HepG2 (cell line): ENCODE results near the gene CACNA1C. TPM values are rescaled to one million over a fixed set of nuclear protein-coding genes. Genes with fewer than 3 reads are reported as not detected.

Experiments used
- ATAC-seq: fragments of 200-7000 bp; cut with Tn5 transposase; 3 replicates; pipeline ENCODE4 v1.9.1; 2020; ENCODE audit warnings: mild to moderate bottlenecking, moderate library complexity
- BruUV-seq: library from RNA; stranded (reverse); fragments of 400-500 nt; replicated peaks from 2 replicates; lab custom pipeline; 2021; lab: Mats Ljungman, UMichigan
- CTCF ChIA-PET: fragments of 300-600 bp; formaldehyde crosslinking; extraction: SDS; loops from one replicate; lab custom pipeline; 2021; ENCODE audit warnings: low total read pairs, inconsistent platforms, low intra/inter-chr PET ratio; lab: Yijun Ruan, JAX
- POLR2A ChIA-PET: fragments of 350-600 bp; sonication (Branson Sonifier 250); formaldehyde crosslinking; loops from one replicate; lab custom pipeline; 2020; ENCODE audit warnings: antibody characterized with exemption, inconsistent platforms; lab: Yijun Ruan, JAX
- DNase-seq: peaks from one replicate; pipeline ENCODE4 v3.0.0-alpha.2; 2015; ENCODE audit warnings: low spot score
- FAIRE-seq: peaks from 3 replicates; lab custom pipeline; 2011; peaks lifted over from hg19 to GRCh38; lab: Jason Lieb, UNC
- H2AFZ ChIP-seq: one replicate; pipeline ENCODE4 v1.6.1; 2011; ENCODE audit warnings: low read length, inconsistent platforms
- H3K27ac ChIP-seq: fragments of 300-600 bp; 3 replicates; pipeline ENCODE4 v1.8.0; 2011; ENCODE audit warnings: mixed run types, mild to moderate bottlenecking, mixed read lengths, low read length, inconsistent platforms; ENCODE audit not compliant: insufficient read depth; ENCODE audit errors: extremely low read length
- H3K27me3 ChIP-seq, 2 experiments: fragments of 200-600 bp in 1 of 2; 2 replicates in 1 of 2; 3 replicates in 1 of 2; pipeline versions ENCODE4 v1.6.0 to v1.8.0; 2011; ENCODE audit warnings: low read length in 2 of 2, mild to moderate bottlenecking in 2 of 2, moderate library complexity in 2 of 2, inconsistent platforms in 1 of 2; ENCODE audit not compliant: insufficient read depth in 2 of 2, control insufficient read depth in 1 of 2
- H3K36me3 ChIP-seq, 2 experiments: fragments of 200-600 bp in 1 of 2; replicated peaks in 1 of 2; 2 replicates in 1 of 2; 3 replicates in 1 of 2; pipeline versions ENCODE4 v1.5.1 to v1.8.0; 2011; ENCODE audit warnings: low read length in 2 of 2, inconsistent platforms in 1 of 2; ENCODE audit not compliant: insufficient read depth in 2 of 2, control insufficient read depth in 1 of 2
- H3K4me1 ChIP-seq: 2 replicates; pipeline ENCODE4 v1.5.1; 2012; ENCODE audit warnings: low read length, inconsistent platforms; ENCODE audit not compliant: insufficient read depth
- H3K4me2 ChIP-seq: 2 replicates; pipeline ENCODE4 v1.6.0; 2011; ENCODE audit warnings: low read depth, low read length, inconsistent platforms
- H3K4me3 ChIP-seq, 3 experiments: fragments of 200-600 bp in 1 of 3; sonication (generic), shearing (Covaris generic) in 1 of 3; replicated peaks in 1 of 3; 2 replicates each; pipeline ENCODE4 v1.5.1; 2011 to 2016; ENCODE audit warnings: low read length in 3 of 3, inconsistent platforms in 2 of 3, low read depth in 2 of 3, mild to moderate bottlenecking in 2 of 3, control low read depth in 1 of 3, mixed read lengths in 1 of 3; ENCODE audit not compliant: insufficient read depth in 1 of 3
- H3K79me2 ChIP-seq: one replicate; pipeline ENCODE4 v1.6.1; 2011; ENCODE audit warnings: low read length, inconsistent platforms; ENCODE audit not compliant: insufficient read depth
- H3K9ac ChIP-seq: 2 replicates; pipeline ENCODE4 v1.6.0; 2011; ENCODE audit warnings: mild to moderate bottlenecking, low read depth, low read length, inconsistent platforms; ENCODE audit not compliant: insufficient read depth
- H3K9me3 ChIP-seq: 2 replicates; pipeline ENCODE4 v1.5.1; 2012; ENCODE audit warnings: mild to moderate bottlenecking, low read length
- H4K20me1 ChIP-seq: 2 replicates; pipeline ENCODE4 v1.6.0; 2011; ENCODE audit warnings: inconsistent platforms, mild to moderate bottlenecking, low read length, moderate library complexity; ENCODE audit not compliant: insufficient read depth
- BRCA1 ChIP-seq: sonication (generic); formaldehyde crosslinking; IDR thresholded peaks from 2 replicates; pipeline ENCODE4 v1.4.0; 2020; ENCODE audit warnings: missing genetic modification reagents
- PRDM10 ChIP-seq: sonication (generic); formaldehyde crosslinking; IDR thresholded peaks from 2 replicates; pipeline ENCODE4 v1.4.0; 2020; ENCODE audit warnings: low read depth, missing genetic modification reagents
- SMAD1 ChIP-seq: sonication (generic); formaldehyde crosslinking; IDR thresholded peaks from 2 replicates; pipeline ENCODE4 v1.4.0; 2020; ENCODE audit warnings: missing genetic modification reagents, low read depth, mild to moderate bottlenecking, borderline replicate concordance
- SNRNP70 ChIP-seq: fragments of 200-400 bp; formaldehyde crosslinking; IDR thresholded peaks from 2 replicates; pipeline ENCODE4 v1.6.1; 2017; ENCODE audit warnings: mild to moderate bottlenecking, low read depth, low read length, moderate library complexity
- WGBS: methylation state at CpG from one replicate; pipeline ENCODE4 v1.1.6; 2017; ENCODE audit warnings: low lambda C conversion rate; 5-methylcytosine and 5-hydroxymethylcytosine counted together
- in situ Hi-C: cut with HindIII; loops from 2 replicates; pipeline ENCODE4 v1.10.0; 2017; ENCODE audit warnings: low pct_unique_long_range_greater_than_20kb; ENCODE audit not compliant: extremely low pct_ligation_motif_present
- intact Hi-C: fragments of 100-400 bp; cut with micrococcal nuclease; formaldehyde crosslinking; loops from one replicate; pipeline ENCODE4 v1.10.0; 2022; ENCODE audit not compliant: unreplicated experiment
- polyA plus RNA-seq, 8 experiments: library from polyadenylated mRNA; depleted of rRNA in 3 of 8; stranded (reverse) in 7 of 8; unstranded in 1 of 8; fragments of >200 nt; fragmentation: Illumina TruSeq in 4 of 8; extraction: Trizol in 4 of 8; gene quantifications; 2 replicates each; pipeline versions ENCODE4 v1.2.1 to v1.2.3, GENCODE V29; 2011 to 2016; ENCODE audit warnings: low read depth in 4 of 8, missing spikeins in 1 of 8, mixed read lengths in 1 of 8; ENCODE audit not compliant: insufficient read depth in 1 of 8
- total RNA-seq, 5 experiments: library from RNA; depleted of rRNA; stranded (reverse); fragments of >200 nt; fragmentation: Illumina TruSeq; extraction: Trizol; gene quantifications; 2 replicates each; pipeline ENCODE4 v1.2.3, GENCODE V29; 2016; ENCODE audit warnings: low read depth in 1 of 5

Gene CACNA1C
- total and polyA plus RNA-seq, 2 of the 13 experiments (the other 11 are each of a cell fraction or from before 2014, with no cell fraction given): not detected

DNA sequence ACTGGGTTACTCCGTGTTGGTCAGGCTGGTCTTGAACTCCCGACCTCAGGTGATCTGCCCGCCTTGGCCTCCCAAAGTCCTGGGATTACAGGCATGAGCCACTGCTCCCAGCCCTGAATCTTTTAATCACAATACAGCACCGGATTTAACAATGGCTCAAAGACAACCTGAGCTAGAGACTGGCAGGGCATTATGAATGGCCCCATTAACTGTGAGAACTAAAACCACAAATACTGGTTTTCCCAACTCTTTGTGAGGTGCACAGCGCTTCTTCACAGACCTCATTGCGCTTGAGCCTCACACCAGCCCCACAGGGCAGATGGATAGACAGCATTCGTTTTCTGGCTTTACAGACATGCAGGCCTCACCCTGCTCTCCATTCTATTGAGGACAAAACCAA is 634.9 kb downstream of the CACNA1C start (continued):
- TF ChIP-seq PRDM10 (CRISPR knock-in tag) (no peak), BRCA1 (CRISPR knock-in tag) (no peak)
- TF ChIP-seq, all 625 proteins: peak for 0

- ATAC-seq: no peak
- H3K9ac ChIP-seq: no peak overlapping the region
- no TSS peak for BruUV-seq
- no peak overlapping the region for H2AFZ ChIP-seq
- WGBS: 15% methylated on average over 8 of the region's 20 CpGs
- DNase-seq: no peak
- ChIA-PET POLR2A (no interaction called here), CTCF (no interaction called here)
- no peak for FAIRE-seq
- H3K36me3 ChIP-seq: no peaks in the 10 kb centered on the region
- H3K27ac ChIP-seq: no peak overlapping the region
- intact Hi-C loops (no loop called here), in situ Hi-C loops (no loop called here)
- H3K79me2 ChIP-seq: no peaks in the 10 kb centered on the region
- TF ChIP-seq SNRNP70 (no peak), SMAD1 (CRISPR knock-in tag) (no peak)
- no peak overlapping the region for H3K4me3 ChIP-seq
- no peaks in the 10 kb centered on the region for H4K20me1 ChIP-seq
- no peaks in the 10 kb centered on the region for H3K9me3 ChIP-seq
- H3K27me3 ChIP-seq: peaks cover 0 to 56% of the 10 kb centered on the region in 2 experiments; a peak in 4 of 5 replicates
- H3K4me1 ChIP-seq: no peaks in the 10 kb centered on the region
- H3K4me2 ChIP-seq: no peak overlapping the region
These were observed 635.7 kb downstream of the CACNA1C start for GRCh38 chr12:2688381-2688931.
